Measurements from ENCODE around the gene TNFAIP8.

DNA sequence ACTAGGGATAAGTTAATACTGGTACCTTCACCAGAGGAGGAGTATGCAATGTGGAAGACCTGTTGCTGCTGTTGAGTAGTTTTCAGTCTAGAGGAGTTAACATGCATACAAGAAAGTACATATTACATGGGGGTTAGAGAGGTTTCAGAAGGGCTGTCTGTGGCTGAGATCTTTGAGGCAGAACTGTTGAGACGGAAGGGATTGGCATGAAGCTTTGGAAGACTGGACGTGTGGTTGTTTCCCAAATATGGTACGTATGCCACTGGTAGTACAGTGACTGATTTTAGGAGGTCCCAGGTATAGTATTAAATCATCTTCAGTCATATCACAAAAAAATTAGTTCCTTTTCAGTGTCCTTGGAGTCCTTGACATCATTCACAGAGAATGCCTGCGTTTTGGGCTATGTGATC, 17.6 kb downstream of the TNFAIP8 start:
- TF ChIP-seq POLR2AphosphoS5 (IDR thresholded peaks at IDR 0.05) = no peak
- TF ChIP-seq, protein P1, sequence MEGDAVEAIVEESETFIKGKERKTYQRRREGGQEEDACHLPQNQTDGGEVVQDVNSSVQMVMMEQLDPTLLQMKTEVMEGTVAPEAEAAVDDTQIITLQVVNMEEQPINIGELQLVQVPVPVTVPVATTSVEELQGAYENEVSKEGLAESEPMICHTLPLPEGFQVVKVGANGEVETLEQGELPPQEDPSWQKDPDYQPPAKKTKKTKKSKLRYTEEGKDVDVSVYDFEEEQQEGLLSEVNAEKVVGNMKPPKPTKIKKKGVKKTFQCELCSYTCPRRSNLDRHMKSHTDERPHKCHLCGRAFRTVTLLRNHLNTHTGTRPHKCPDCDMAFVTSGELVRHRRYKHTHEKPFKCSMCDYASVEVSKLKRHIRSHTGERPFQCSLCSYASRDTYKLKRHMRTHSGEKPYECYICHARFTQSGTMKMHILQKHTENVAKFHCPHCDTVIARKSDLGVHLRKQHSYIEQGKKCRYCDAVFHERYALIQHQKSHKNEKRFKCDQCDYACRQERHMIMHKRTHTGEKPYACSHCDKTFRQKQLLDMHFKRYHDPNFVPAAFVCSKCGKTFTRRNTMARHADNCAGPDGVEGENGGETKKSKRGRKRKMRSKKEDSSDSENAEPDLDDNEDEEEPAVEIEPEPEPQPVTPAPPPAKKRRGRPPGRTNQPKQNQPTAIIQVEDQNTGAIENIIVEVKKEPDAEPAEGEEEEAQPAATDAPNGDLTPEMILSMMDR (IDR thresholded peaks at IDR 0.05) = no peak

Measured in transverse colon (tissue), 4 donors.